GM19328 (cell line): ENCODE results near the gene SIGLEC5.
"Not testable (repeated sequence)": the region's sequence is repeated elsewhere in the genome, so short reads cannot be mapped to it uniquely, and the experiment has no call there.

Source experiments
- ATAC-seq: cut with Tn5 transposase; IDR thresholded peaks from one replicate; pipeline ENCODE4 v1.9.1; 2021; ENCODE audit warnings: mild to moderate bottlenecking, moderate library complexity; ENCODE audit not compliant: unreplicated experiment

Gene SIGLEC5

GRCh38 chr19:51630315-51630714 is at the start of gene SIGLEC5:
SIGLEC5 (minus strand) TSS chr19:51630401; CDS start chr19:51630335, 66 bp downstream.
- not testable (repeated sequence) for ATAC-seq

GRCh38 chr19:51676566-51677083 is 46.4 kb upstream of the SIGLEC5 start:
- ATAC-seq: no peak

GRCh38 chr19:51675911-51676565 is 45.8 kb upstream of the SIGLEC5 start:
- not testable (repeated sequence) for ATAC-seq

GRCh38 chr19:51668216-51668615 is 38.0 kb upstream of the SIGLEC5 start:
- no peak for ATAC-seq

- no peak for ATAC-seq
Observed at GRCh38 chr19:51664997-51665396, 34.8 kb upstream of the SIGLEC5 start.

GRCh38 chr19:51664131-51664530 is 33.9 kb upstream of the SIGLEC5 start:
- ATAC-seq: no peak

GRCh38 chr19:51663650-51664049 is 33.4 kb upstream of the SIGLEC5 start:
- ATAC-seq: no peak

GRCh38 chr19:51660975-51661600 is 30.9 kb upstream of the SIGLEC5 start:
- no peak for ATAC-seq

- ATAC-seq: no peak
Observed at GRCh38 chr19:51654783-51655182, 24.6 kb upstream of the SIGLEC5 start.

GRCh38 chr19:51653162-51653561 is 23.0 kb upstream of the SIGLEC5 start:
- no peak for ATAC-seq

GRCh38 chr19:51652266-51652665 is 22.1 kb upstream of the SIGLEC5 start:
- no peak for ATAC-seq

GRCh38 chr19:51651216-51651846 is 21.1 kb upstream of the SIGLEC5 start:
- no peak for ATAC-seq

- no peak for ATAC-seq
Observed at GRCh38 chr19:51647318-51647717, 17.1 kb upstream of the SIGLEC5 start.

- ATAC-seq: not testable (repeated sequence)
Observed at GRCh38 chr19:51646730-51647129, 16.5 kb upstream of the SIGLEC5 start, which contains the start of gene SIGLEC14. SIGLEC14 (minus strand) TSS chr19:51646825; CDS start chr19:51646759, 66 bp downstream.

- ATAC-seq: no peak
Observed at GRCh38 chr19:51644636-51645271, 14.6 kb upstream of the SIGLEC5 start.

- ATAC-seq: no peak
Observed at GRCh38 chr19:51641648-51642047, 11.4 kb upstream of the SIGLEC5 start.

- ATAC-seq: no peak
Observed at GRCh38 chr19:51640386-51640785, 10.2 kb upstream of the SIGLEC5 start.

GRCh38 chr19:51639916-51640315 is 9.7 kb upstream of the SIGLEC5 start:
- no peak for ATAC-seq

GRCh38 chr19:51637362-51637978 is 7.3 kb upstream of the SIGLEC5 start:
- ATAC-seq: no peak

GRCh38 chr19:51632126-51632525 is 1.9 kb upstream of the SIGLEC5 start:
- no peak for ATAC-seq
